Measurements from ENCODE around the gene B3GLCT. TPM values are rescaled to one million over a fixed set of nuclear protein-coding genes. Genes with fewer than 3 reads are reported as not detected.
A peak's percentile ranks its signal among the peaks of the same experiment; 100 is the strongest.
"Not testable (repeated sequence)": the region's sequence is repeated elsewhere in the genome, so short reads cannot be mapped to it uniquely, and the experiment has no call there.

The B3GLCT gene
- total RNA-seq, 5 donors from 2014 or later (not counting 1 experiment from before 2014, with no cell fraction given) = 3.7 to 5.6 (median 4.7) TPM

DNA sequence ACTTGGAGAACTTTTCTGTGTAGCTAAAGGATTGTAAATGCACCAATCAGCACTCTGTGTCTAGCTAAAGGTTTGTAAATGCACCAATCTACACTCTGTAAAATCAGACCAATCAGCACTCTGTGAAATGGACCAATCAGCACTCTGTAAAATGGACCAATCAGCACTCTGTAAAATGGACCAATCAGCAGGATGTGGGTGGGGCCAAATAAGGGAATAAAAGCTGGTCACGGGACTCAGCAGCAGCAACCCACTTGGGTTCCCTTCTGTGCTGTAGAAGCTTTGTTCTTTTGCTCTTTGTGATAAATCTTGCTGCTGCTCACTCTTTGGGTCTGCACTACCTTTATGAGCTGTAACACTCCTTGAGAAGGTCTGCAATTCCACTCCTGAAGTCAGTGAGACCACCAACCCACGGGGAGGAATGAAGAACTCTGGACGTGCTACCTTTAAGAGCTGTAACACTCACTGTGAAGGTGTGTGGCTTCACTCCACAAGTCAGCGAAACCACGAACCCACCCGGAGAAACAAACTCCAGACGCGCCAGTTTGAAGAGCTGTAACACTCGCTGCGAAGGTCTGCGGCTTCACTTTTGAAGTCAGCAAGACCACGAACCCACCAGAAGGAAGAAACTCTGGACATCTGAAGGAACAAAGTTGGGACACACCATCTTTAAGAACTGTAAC, 21.8 kb upstream of the B3GLCT start:
- H3K27me3 ChIP-seq (replicated peaks in 1 of 2; ENCODE audit: control insufficient read depth in 2 of 2, extremely low read depth in 1 of 2, insufficient read depth in 2 of 2, low read length in 1 of 2); H3K4me1 Mint-ChIP-seq; H3K4me3 Mint-ChIP-seq; H3K27ac ChIP-seq (ENCODE audit: low read length); H3K36me3 ChIP-seq (ENCODE audit: control insufficient read depth in 2 of 2, extremely low read depth in 1 of 2, insufficient read depth in 1 of 2, low read length in 1 of 2); H3K9me3 ChIP-seq; POLR2A ChIA-PET; H3K27ac Mint-ChIP-seq; H3K4me3 ChIP-seq (ENCODE audit: control insufficient read depth in 1 of 2, extremely low read depth in 1 of 2, low read length in 1 of 2); H3K4me1 ChIP-seq (ENCODE audit: control insufficient read depth in 1 of 2, extremely low read depth in 1 of 2, insufficient read depth in 2 of 2, low read length in 2 of 2); H3K9me3 Mint-ChIP-seq; H3K36me3 Mint-ChIP-seq: not testable (repeated sequence)
- peak in 5 of 35 experiments; percentile 15 to 28 (median 20) for DNase-seq
- peaks cover 5 to 12% of the 10 kb centered on the region in 2 donors for H3K27me3 Mint-ChIP-seq
- CTCF ChIA-PET = interaction anchor here in 1 of 2 donors (0.6 kb wide), 1 partner anchor 35 kb away, joined by 4 read pairs; no protein-coding TSS in a partner anchor
- 88% methylated on average over 10 of the region's 12 CpGs for WGBS (ENCODE audit: insufficient coverage)
- peak in 1 of 4 experiments; percentile 9 for ATAC-seq (replicated peaks in 1 of 4)

DNA sequence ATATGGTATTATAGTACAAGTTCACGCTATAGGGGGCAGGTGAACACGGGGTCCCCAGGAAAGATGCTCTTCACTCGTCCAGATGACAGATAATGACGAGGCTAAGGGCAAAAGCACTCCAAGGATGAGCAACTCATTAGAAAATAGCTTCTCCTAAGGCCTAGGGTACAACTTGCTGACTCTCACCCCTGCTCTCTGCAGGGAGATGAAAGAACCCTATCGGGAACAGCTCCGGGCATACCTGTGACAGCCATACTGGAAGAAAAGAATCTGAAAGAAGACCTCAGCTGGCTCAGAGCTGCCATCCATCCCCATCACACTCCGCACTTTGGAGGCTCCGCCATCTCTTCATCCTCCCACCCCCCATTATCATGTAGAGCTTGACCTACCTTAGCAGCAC, 20.5 kb upstream of the B3GLCT start:
- Mint-ChIP-seq H3K9me3 (peaks cover 0 to 6% (median 0%) of the 10 kb centered on the region in 3 donors), H3K27ac (no peak overlapping the region)
- no peaks in the 10 kb centered on the region for H3K27me3 ChIP-seq (replicated peaks in 1 of 2; ENCODE audit: control insufficient read depth in 2 of 2, extremely low read depth in 1 of 2, insufficient read depth in 2 of 2, low read length in 1 of 2)

GRCh38 chr13:31179754-31180153, 20.0 kb upstream of the B3GLCT start:
- WGBS (ENCODE audit: insufficient coverage) = 74% methylated on average over 5 of the region's 5 CpGs
- Histone ChIP-seq H3K36me3 (ENCODE audit: control insufficient read depth in 2 of 2, extremely low read depth in 1 of 2, insufficient read depth in 1 of 2, low read length in 1 of 2) (no peaks in the 10 kb centered on the region), H3K27ac (ENCODE audit: low read length) (no peak overlapping the region), H3K4me1 (ENCODE audit: control insufficient read depth in 1 of 2, extremely low read depth in 1 of 2, insufficient read depth in 2 of 2, low read length in 2 of 2) (peaks cover 0 to 5% of the 10 kb centered on the region in 2 experiments), H3K9me3 (no peaks in the 10 kb centered on the region), H3K27me3 (replicated peaks in 1 of 2; ENCODE audit: control insufficient read depth in 2 of 2, extremely low read depth in 1 of 2, insufficient read depth in 2 of 2, low read length in 1 of 2) (no peaks in the 10 kb centered on the region), H3K4me3 (ENCODE audit: control insufficient read depth in 1 of 2, extremely low read depth in 1 of 2, low read length in 1 of 2) (no peak overlapping the region)
- DNase-seq = no peak
- ATAC-seq (replicated peaks in 1 of 4) = no peak
- Mint-ChIP-seq H3K4me3 (no peak overlapping the region), H3K27ac (no peak overlapping the region), H3K4me1 (peaks cover 0 to 4% (median 0%) of the 10 kb centered on the region in 3 donors), H3K9me3 (peaks cover 0 to 6% (median 0%) of the 10 kb centered on the region in 3 donors), H3K36me3 (no peaks in the 10 kb centered on the region), H3K27me3 (peaks cover 0 to 3% of the 10 kb centered on the region in 2 donors)
- ChIA-PET POLR2A (interaction anchor here in 1 of 2 donors (0.7 to 1.0 kb wide), 2 partner anchors 14 to 1319 kb away, joined by 3 to 5 read pairs; no protein-coding TSS in a partner anchor), CTCF (interaction anchor here in 1 of 2 donors (0.6 kb wide), 1 partner anchor 48 kb away, joined by 3 read pairs; no protein-coding TSS in a partner anchor)

More for the DNA sequence above, 20.5 kb upstream of the B3GLCT start:
- no peak overlapping the region for H3K27ac ChIP-seq (ENCODE audit: low read length)
- POLR2A ChIA-PET = interaction anchor here in 1 of 2 donors (0.7 to 1.0 kb wide), 2 partner anchors 15 to 1319 kb away, joined by 3 to 5 read pairs; no protein-coding TSS in a partner anchor
- no peak overlapping the region for H3K4me3 ChIP-seq (ENCODE audit: control insufficient read depth in 1 of 2, extremely low read depth in 1 of 2, low read length in 1 of 2)
- no peaks in the 10 kb centered on the region for H3K9me3 ChIP-seq
- Mint-ChIP-seq H3K27me3 (peaks cover 0 to 3% of the 10 kb centered on the region in 2 donors), H3K36me3 (no peaks in the 10 kb centered on the region), H3K4me3 (no peak overlapping the region), H3K4me1 (peaks cover 0 to 4% (median 0%) of the 10 kb centered on the region in 3 donors)
- no peak for ATAC-seq (replicated peaks in 1 of 4)
- peaks cover 0 to 5% of the 10 kb centered on the region in 2 experiments for H3K4me1 ChIP-seq (ENCODE audit: control insufficient read depth in 1 of 2, extremely low read depth in 1 of 2, insufficient read depth in 2 of 2, low read length in 2 of 2)
- H3K36me3 ChIP-seq (ENCODE audit: control insufficient read depth in 2 of 2, extremely low read depth in 1 of 2, insufficient read depth in 1 of 2, low read length in 1 of 2) = no peaks in the 10 kb centered on the region
- no peak for DNase-seq
- WGBS (ENCODE audit: insufficient coverage) = 97% methylated on average over 5 of the region's 8 CpGs
- CTCF ChIA-PET = interaction anchor here in 1 of 2 donors (0.6 kb wide), 1 partner anchor 48 kb away, joined by 3 read pairs; no protein-coding TSS in a partner anchor

DNA sequence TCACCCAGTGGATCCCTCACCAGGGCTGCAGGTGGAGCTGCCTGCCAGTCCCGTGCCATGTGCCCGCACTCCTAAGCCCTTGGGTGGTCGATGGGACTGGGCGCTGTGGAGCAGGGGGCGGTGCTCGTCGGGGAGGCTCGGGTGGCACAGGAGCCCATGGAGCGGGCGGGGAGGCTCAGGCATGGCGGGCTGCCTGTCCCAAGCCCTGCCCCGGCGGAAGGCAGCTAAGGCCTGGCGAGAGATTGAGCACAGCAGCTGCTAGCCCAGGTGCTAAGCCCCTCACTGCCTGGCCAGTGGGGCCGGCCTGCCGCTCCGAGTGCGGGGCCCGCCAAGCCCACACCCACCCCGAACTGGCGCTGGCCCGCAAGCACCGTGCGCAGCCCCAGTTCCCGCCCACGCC, 16.8 kb upstream of the B3GLCT start:
- Histone ChIP-seq H3K9me3 (no peaks in the 10 kb centered on the region), H3K36me3 (ENCODE audit: control insufficient read depth in 2 of 2, extremely low read depth in 1 of 2, insufficient read depth in 1 of 2, low read length in 1 of 2) (no peaks in the 10 kb centered on the region), H3K4me1 (ENCODE audit: control insufficient read depth in 1 of 2, extremely low read depth in 1 of 2, insufficient read depth in 2 of 2, low read length in 2 of 2) (peaks cover 0 to 4% of the 10 kb centered on the region in 2 experiments), H3K27me3 (replicated peaks in 1 of 2; ENCODE audit: control insufficient read depth in 2 of 2, extremely low read depth in 1 of 2, insufficient read depth in 2 of 2, low read length in 1 of 2) (no peaks in the 10 kb centered on the region), H3K27ac (ENCODE audit: low read length) (no peak overlapping the region), H3K4me3 (ENCODE audit: control insufficient read depth in 1 of 2, extremely low read depth in 1 of 2, low read length in 1 of 2) (no peak overlapping the region)
- no peak for ATAC-seq (replicated peaks in 1 of 4)
- POLR2A ChIA-PET = no interaction called here
- 92% methylated on average over 26 of the region's 26 CpGs for WGBS (ENCODE audit: insufficient coverage)
- no peak overlapping the region for H3K27ac Mint-ChIP-seq
- H3K4me1 Mint-ChIP-seq = peaks cover 0 to 3% (median 0%) of the 10 kb centered on the region in 3 donors
- H3K36me3 Mint-ChIP-seq = no peaks in the 10 kb centered on the region
- DNase-seq = no peak
- peaks cover 0 to 2% (median 0%) of the 10 kb centered on the region in 3 donors for H3K9me3 Mint-ChIP-seq
- no peak overlapping the region for H3K4me3 Mint-ChIP-seq
- peaks cover 2% of the 10 kb centered on the region in 2 donors for H3K27me3 Mint-ChIP-seq
- CTCF ChIA-PET = no interaction called here

DNA sequence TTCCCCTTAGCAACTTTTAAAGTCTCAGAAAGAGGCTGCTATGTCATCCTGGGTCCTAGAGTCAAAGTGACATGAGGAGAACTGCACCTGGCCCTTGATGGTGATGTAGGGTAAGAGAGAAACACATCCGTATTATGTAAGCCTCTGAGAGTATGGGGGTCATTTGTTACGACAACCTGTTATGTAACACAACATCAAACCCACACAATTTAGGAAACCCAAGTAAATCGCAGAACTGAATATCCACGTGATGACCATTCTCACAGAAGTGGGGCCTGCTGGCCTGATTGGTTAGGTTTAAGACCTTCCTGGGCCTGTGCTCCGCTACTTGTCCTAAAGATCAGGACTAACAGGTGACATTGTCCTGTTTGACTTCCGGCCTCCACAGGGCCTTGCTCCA, 15.3 kb upstream of the B3GLCT start:
- ChIA-PET POLR2A (no interaction called here), CTCF (no interaction called here)
- peaks cover 4% of the 10 kb centered on the region in 2 donors for H3K27me3 Mint-ChIP-seq
- H3K4me3 Mint-ChIP-seq = no peak overlapping the region
- WGBS (ENCODE audit: insufficient coverage) = 84% methylated on average over 4 of the region's 6 CpGs
- H3K27ac Mint-ChIP-seq = no peak overlapping the region
- no peak for DNase-seq
- Histone ChIP-seq H3K4me3 (ENCODE audit: control insufficient read depth in 1 of 2, extremely low read depth in 1 of 2, low read length in 1 of 2) (no peak overlapping the region), H3K27me3 (replicated peaks in 1 of 2; ENCODE audit: control insufficient read depth in 2 of 2, extremely low read depth in 1 of 2, insufficient read depth in 2 of 2, low read length in 1 of 2) (peaks cover 0 to 8% of the 10 kb centered on the region in 2 experiments), H3K4me1 (ENCODE audit: control insufficient read depth in 1 of 2, extremely low read depth in 1 of 2, insufficient read depth in 2 of 2, low read length in 2 of 2) (no peaks in the 10 kb centered on the region), H3K9me3 (no peaks in the 10 kb centered on the region), H3K36me3 (ENCODE audit: control insufficient read depth in 2 of 2, extremely low read depth in 1 of 2, insufficient read depth in 1 of 2, low read length in 1 of 2) (no peaks in the 10 kb centered on the region), H3K27ac (ENCODE audit: low read length) (no peak overlapping the region)
- ATAC-seq (replicated peaks in 1 of 4) = no peak
- H3K4me1 Mint-ChIP-seq = no peaks in the 10 kb centered on the region
- no peaks in the 10 kb centered on the region for H3K9me3 Mint-ChIP-seq
- no peaks in the 10 kb centered on the region for H3K36me3 Mint-ChIP-seq

GRCh38 chr13:31184981-31185645, 14.7 kb upstream of the B3GLCT start:
- Mint-ChIP-seq H3K27me3 (peaks cover 4 to 6% of the 10 kb centered on the region in 2 donors), H3K9me3 (no peaks in the 10 kb centered on the region), H3K27ac (no peak overlapping the region), H3K4me3 (no peak overlapping the region), H3K36me3 (no peaks in the 10 kb centered on the region), H3K4me1 (no peaks in the 10 kb centered on the region)
- H3K27ac ChIP-seq (ENCODE audit: low read length) = no peak overlapping the region
- ChIA-PET POLR2A (no interaction called here), CTCF (no interaction called here)
- no CpG with 5 or more reads among the region's 7 CpGs for WGBS (ENCODE audit: insufficient coverage)
- peaks cover 0 to 8% of the 10 kb centered on the region in 2 experiments for H3K27me3 ChIP-seq (replicated peaks in 1 of 2; ENCODE audit: control insufficient read depth in 2 of 2, extremely low read depth in 1 of 2, insufficient read depth in 2 of 2, low read length in 1 of 2)
- H3K9me3 ChIP-seq = no peaks in the 10 kb centered on the region
- ATAC-seq (replicated peaks in 1 of 4) = no peak
- no peaks in the 10 kb centered on the region for H3K4me1 ChIP-seq (ENCODE audit: control insufficient read depth in 1 of 2, extremely low read depth in 1 of 2, insufficient read depth in 2 of 2, low read length in 2 of 2)
- no peak for DNase-seq
- no peak overlapping the region for H3K4me3 ChIP-seq (ENCODE audit: control insufficient read depth in 1 of 2, extremely low read depth in 1 of 2, low read length in 1 of 2)
- no peaks in the 10 kb centered on the region for H3K36me3 ChIP-seq (ENCODE audit: control insufficient read depth in 2 of 2, extremely low read depth in 1 of 2, insufficient read depth in 1 of 2, low read length in 1 of 2)
